A549 (cell line): ENCODE data around the gene SPECC1.

Experiments used
- CTCF ChIP-seq: fragments of >200 bp; sonication (Bioruptor Twin); formaldehyde crosslinking; IDR thresholded peaks from 3 replicates; pipeline ENCODE4 v1.5.1; 2016
- E2F6 ChIP-seq: IDR thresholded peaks from 2 replicates; pipeline ENCODE4 v1.6.1; 2012; ENCODE audit warnings: low read depth, borderline replicate concordance
- POLR2A ChIP-seq: IDR thresholded peaks from 2 replicates; pipeline ENCODE4 v1.6.1; 2012; ENCODE audit warnings: mild to moderate bottlenecking, low read length

GRCh38 chr17:20200016-20200795, 191.0 kb downstream of the SPECC1 start:
- TF ChIP-seq E2F6 (no peak), CTCF (no peak), POLR2A (no peak)
